Uterus (tissue), 4 donors: ENCODE results near the gene CAMK2G. TPM values are rescaled to one million over a fixed set of nuclear protein-coding genes. Genes with fewer than 3 reads are reported as not detected.
"Not testable (repeated sequence)": the region's sequence is repeated elsewhere in the genome, so short reads cannot be mapped to it uniquely, and the experiment has no call there.

Experiments
- DNase-seq, 2 donors: peaks; one replicate each; pipeline ENCODE4 v3.0.0-alpha.2; 2019 to 2020
- H3K27ac ChIP-seq, 2 donors: fragments of 200-600 bp; sonication (generic); 1 replicate in 1 of 2; 2 replicates in 1 of 2; pipeline ENCODE4 v1.5.1; 2016 to 2018
- H3K27me3 ChIP-seq, 2 donors: fragments of 200-600 bp; sonication (generic); one replicate each; pipeline ENCODE4 v1.5.1; 2018 to 2019; ENCODE audit warnings: control low read depth in 1 of 2
- H3K36me3 ChIP-seq, 2 donors: fragments of 200-600 bp; sonication (generic); one replicate each; pipeline ENCODE4 v1.5.1; 2019; ENCODE audit warnings: control low read depth in 1 of 2
- H3K4me1 ChIP-seq, 2 donors: fragments of 200-600 bp; sonication (generic); one replicate each; pipeline ENCODE4 v1.5.1; 2018 to 2019; ENCODE audit warnings: control low read depth in 1 of 2
- H3K4me3 ChIP-seq, 2 donors: fragments of 200-600 bp; sonication (generic); 1 replicate in 1 of 2; 2 replicates in 1 of 2; pipeline ENCODE4 v1.5.1; 2018 to 2019; ENCODE audit warnings: mild to moderate bottlenecking in 1 of 2
- H3K9me3 ChIP-seq, 2 donors: fragments of 200-600 bp; sonication (generic); one replicate each; pipeline ENCODE4 v1.5.1; 2019; ENCODE audit warnings: control low read depth in 1 of 2
- POLR2A ChIP-seq, 2 donors: fragments of 450-650 bp; IDR thresholded peaks; one replicate each; pipeline ENCODE4 v1.6.1; 2016; ENCODE audit warnings: antibody characterized with exemption in 2 of 2, mild to moderate bottlenecking in 1 of 2, moderate library complexity in 1 of 2
- intact Hi-C: fragments of 100-400 bp; cut with DNase I; formaldehyde crosslinking; loops from one replicate; pipeline ENCODE4 v1.15.1; 2023; ENCODE audit warnings: low total_unique reads
- total RNA-seq, 4 donors: library from RNA; depleted of rRNA in 3 of 4; stranded (reverse); fragments of >200 nt in 3 of 4; gene quantifications; one replicate each; pipeline versions ENCODE4 v1.1.0 to v1.2.4, GENCODE V29; 2014 to 2023
- TF ChIP-seq, protein P1 (sequence below), 4 experiments: fragments of 200-600 bp in 2 of 4; fragments of 450-650 bp in 2 of 4; sonication (generic) in 2 of 4; IDR thresholded peaks; one replicate each; pipeline ENCODE4 v1.5.1; 2016 to 2019; ENCODE audit warnings: antibody characterized with exemption in 4 of 4, mild to moderate bottlenecking in 2 of 4, moderate library complexity in 1 of 4
- donor health status: DM: yes; HTN: yes; CAD: no.

Gene CAMK2G
- total RNA-seq, 4 donors from 2014 or later, result 17.9 to 79.9 (median 40.0) TPM

DNA sequence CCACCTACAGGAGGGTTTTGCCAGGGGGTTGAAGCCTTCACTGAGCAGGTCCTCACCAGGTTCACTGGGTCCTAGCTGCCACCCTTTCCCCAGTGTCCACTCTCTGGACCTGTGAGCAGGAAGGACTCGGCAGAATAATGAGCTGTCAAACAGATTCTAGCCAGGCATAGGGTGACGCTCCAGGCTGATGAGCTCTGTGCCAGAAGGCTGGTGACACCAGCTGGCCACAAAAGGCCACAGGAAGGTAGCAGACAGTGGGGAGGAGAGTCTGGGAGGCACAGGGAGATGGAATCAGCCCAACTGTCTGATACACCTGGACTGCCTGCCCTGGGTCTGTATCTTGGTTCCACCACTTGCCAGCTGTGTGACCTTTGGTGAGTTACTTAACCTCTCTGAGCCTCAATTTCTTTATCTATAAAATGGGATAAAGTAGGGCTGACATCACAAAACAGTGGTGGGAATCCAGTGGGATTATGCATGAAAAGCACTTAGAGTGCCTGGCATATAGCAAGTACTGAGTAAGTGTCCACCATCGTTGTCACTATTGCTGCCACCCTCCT, 36.3 kb downstream of the CAMK2G start:
- no peak for DNase-seq
- Histone ChIP-seq H3K9me3 (no peaks in the 10 kb centered on the region), H3K27ac (no peak overlapping the region), H3K27me3 (no peaks in the 10 kb centered on the region), H3K4me1 (no peaks in the 10 kb centered on the region), H3K36me3 (no peaks in the 10 kb centered on the region), H3K4me3 (no peak overlapping the region)
- TF ChIP-seq, protein P1, sequence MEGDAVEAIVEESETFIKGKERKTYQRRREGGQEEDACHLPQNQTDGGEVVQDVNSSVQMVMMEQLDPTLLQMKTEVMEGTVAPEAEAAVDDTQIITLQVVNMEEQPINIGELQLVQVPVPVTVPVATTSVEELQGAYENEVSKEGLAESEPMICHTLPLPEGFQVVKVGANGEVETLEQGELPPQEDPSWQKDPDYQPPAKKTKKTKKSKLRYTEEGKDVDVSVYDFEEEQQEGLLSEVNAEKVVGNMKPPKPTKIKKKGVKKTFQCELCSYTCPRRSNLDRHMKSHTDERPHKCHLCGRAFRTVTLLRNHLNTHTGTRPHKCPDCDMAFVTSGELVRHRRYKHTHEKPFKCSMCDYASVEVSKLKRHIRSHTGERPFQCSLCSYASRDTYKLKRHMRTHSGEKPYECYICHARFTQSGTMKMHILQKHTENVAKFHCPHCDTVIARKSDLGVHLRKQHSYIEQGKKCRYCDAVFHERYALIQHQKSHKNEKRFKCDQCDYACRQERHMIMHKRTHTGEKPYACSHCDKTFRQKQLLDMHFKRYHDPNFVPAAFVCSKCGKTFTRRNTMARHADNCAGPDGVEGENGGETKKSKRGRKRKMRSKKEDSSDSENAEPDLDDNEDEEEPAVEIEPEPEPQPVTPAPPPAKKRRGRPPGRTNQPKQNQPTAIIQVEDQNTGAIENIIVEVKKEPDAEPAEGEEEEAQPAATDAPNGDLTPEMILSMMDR (IDR thresholded peaks at IDR 0.05), result no peak
- TF ChIP-seq POLR2A (IDR thresholded peaks at IDR 0.05), result no peak
- intact Hi-C loops, result no loop called here

DNA sequence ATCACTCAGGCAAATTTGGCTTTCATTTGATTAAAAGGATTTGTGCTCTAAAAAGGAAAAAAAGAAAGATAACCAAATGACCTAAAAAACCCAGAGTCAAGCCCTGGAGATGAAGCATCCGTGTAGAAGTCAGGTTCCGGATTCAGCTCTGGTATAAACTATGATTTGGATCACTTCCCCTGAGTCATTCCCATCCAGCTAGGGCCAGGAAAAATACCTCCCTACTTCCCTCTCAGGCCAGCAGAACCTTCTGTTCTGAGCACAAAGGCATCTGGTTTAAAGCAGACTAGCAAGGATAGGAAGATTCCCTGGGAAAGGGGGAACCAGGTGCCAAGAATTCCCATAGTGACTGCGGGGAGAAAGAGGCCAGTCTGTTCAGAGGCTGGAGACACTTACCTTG, 37.3 kb downstream of the CAMK2G start:
- no peak for TF ChIP-seq POLR2A (IDR thresholded peaks at IDR 0.05)
- TF ChIP-seq, protein P1 (IDR thresholded peaks at IDR 0.05), result no peak
- no peaks in the 10 kb centered on the region for H3K36me3 ChIP-seq
- no peaks in the 10 kb centered on the region for H3K27me3 ChIP-seq
- intact Hi-C loops, result no loop called here
- no peaks in the 10 kb centered on the region for H3K4me1 ChIP-seq
- H3K4me3 ChIP-seq, result no peak overlapping the region
- no peak overlapping the region for H3K27ac ChIP-seq
- no peaks in the 10 kb centered on the region for H3K9me3 ChIP-seq
- DNase-seq, result no peak

DNA sequence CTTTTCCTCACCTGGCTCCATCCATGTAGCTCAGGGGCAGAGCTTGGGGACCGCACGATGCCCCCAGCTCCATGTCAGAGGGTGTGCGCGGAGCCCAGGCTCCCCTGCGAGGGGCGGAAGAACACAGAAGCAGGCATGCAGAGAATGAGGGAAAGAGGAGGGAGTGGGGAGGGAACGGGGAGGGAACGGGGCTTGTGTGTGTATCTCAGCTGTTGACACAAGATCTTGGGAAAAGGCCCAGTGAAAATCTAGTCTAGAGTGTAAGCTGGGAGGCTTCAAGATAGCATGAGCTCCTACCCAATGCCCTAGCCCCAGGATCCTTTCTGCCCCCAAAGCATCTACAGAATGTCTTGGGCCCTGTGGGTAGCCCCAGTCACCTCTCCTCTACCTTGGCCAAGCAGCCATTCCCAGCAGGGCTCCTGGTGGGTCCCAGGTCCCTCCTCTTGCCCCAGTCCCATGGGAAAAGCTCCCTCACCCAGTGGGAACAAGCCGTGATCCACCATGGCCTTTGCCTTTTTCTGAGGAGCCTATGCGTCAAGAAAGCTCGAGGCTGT, 37.9 kb downstream of the CAMK2G start:
- intact Hi-C loops, result no loop called here
- no peaks in the 10 kb centered on the region for H3K9me3 ChIP-seq

DNA sequence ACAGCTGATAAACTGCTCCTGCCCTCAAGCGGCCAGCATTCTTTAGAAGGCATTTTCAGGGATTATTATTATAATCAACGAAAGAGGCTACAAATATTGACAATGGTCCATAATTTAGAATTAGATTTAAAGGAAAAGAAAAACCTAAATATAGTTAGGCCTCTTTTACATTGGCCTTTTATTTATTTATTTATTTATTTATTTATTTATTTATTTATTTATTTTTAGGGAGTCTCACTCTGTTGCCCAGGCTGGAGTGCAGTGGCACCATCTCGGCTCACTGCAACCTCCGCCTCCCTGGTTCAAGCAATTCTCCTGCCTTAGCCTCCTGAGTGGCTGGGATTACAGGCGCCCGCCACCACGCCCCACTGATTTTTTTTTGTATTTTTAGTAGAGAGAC, 45.3 kb downstream of the CAMK2G start:
- H3K9me3 ChIP-seq, H3K36me3 ChIP-seq, H3K27me3 ChIP-seq, H3K27ac ChIP-seq, H3K4me3 ChIP-seq, H3K4me1 ChIP-seq, intact Hi-C loops, DNase-seq: not testable (repeated sequence)

More for the DNA sequence above, 37.9 kb downstream of the CAMK2G start:
- H3K4me1 ChIP-seq, result no peaks in the 10 kb centered on the region
- DNase-seq, result no peak
- no peaks in the 10 kb centered on the region for H3K36me3 ChIP-seq
- H3K27ac ChIP-seq, result no peak overlapping the region
- H3K4me3 ChIP-seq, result no peak overlapping the region
- TF ChIP-seq, protein P1 (IDR thresholded peaks at IDR 0.05), result no peak
- no peak for TF ChIP-seq POLR2A (IDR thresholded peaks at IDR 0.05)
- no peaks in the 10 kb centered on the region for H3K27me3 ChIP-seq

DNA sequence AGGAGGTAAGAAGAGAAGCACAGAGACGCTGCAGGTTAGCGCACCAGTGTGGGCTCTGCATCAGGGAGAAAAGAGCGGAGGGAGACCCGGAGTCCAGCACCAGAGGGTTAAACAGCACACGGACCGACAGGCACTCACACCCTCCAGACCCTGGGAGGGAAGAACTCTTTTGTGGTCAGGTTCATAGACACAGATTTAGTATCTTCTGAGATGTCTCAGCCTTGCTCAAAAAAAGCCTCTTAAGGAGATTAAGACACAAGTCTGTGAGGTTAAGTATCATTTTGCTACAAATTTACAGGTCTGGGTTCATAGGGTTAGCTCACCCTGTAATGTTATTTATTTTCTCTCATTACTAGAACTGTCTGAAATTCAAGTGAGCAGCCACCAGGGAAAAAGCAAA, 46.2 kb downstream of the CAMK2G start:
- H3K4me1 ChIP-seq, result no peaks in the 10 kb centered on the region
- intact Hi-C loops, result no loop called here
- no peaks in the 10 kb centered on the region for H3K36me3 ChIP-seq
- DNase-seq, result no peak
- TF ChIP-seq POLR2A (IDR thresholded peaks at IDR 0.05), result no peak
- TF ChIP-seq, protein P1 (IDR thresholded peaks at IDR 0.05), result no peak
- H3K9me3 ChIP-seq, result no peaks in the 10 kb centered on the region
- H3K27ac ChIP-seq, result no peak overlapping the region
- H3K4me3 ChIP-seq, result no peak overlapping the region
- no peaks in the 10 kb centered on the region for H3K27me3 ChIP-seq
